DMS153 treated with DMSO at 0.1 percent for 48 hours (cell line): Measurements from ENCODE around the gene RAB14.
A peak's percentile ranks its signal among the peaks of the same experiment; 100 is the strongest.
"Not testable (repeated sequence)": the region's sequence is repeated elsewhere in the genome, so short reads cannot be mapped to it uniquely, and the experiment has no call there.

Experiments
- DNase-seq: peaks from one replicate; lab custom pipeline; 2025; ENCODE audit not compliant: unreplicated experiment; lab: John Stamatoyannopoulos, UW

The RAB14 gene

GRCh38 chr9:121168052-121168451, 33.6 kb downstream of the RAB14 start:
- no peak for DNase-seq

GRCh38 chr9:121160025-121160424, 41.6 kb downstream of the RAB14 start:
- no peak for DNase-seq

- no peak for DNase-seq
These were observed 43.7 kb downstream of the RAB14 start for GRCh38 chr9:121157939-121158338.

DNA sequence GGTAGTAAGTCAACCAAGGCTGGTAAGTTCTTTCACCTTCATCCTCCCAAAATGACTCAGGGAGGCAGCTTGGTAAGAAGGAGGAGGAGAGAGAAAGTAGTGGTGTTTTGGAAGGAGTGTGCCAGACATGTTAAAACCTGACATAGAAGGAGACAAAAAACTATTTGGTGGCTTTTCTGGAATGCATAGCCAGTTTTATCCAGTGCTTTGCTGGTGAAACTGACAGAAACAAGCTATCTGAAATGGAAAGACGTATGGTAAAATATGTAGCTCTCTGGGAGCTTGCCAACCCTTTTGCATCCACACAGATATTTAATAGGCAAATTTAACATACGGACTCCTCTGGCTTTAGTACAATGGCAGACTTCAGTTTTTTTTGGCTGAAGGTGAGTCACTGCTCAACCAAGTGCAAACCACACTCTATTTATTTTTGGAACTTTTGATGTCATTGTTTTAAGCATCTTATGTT, 45.4 kb downstream of the RAB14 start:
- DNase-seq, result no peak

DNA sequence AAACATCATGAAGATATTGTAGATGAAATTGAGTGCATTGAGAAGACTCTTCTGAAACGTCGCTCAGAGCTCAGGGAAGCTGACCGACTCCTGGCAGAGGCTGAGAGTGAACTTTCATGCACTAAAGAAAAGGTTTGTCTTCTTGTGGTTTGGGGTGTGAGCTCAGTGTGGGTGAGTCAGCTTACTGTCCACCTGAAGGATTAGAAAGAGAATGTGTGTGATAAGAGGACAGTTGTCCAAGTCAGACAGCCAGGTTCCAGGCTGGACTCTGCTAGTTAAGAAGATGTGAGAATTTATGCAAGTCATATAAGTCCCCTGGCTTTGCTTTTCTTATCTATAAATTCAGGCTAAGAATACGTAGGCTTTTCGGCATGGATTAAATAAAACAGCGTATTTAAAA, 46.9 kb downstream of the RAB14 start:
- DNase-seq, result no peak

DNA sequence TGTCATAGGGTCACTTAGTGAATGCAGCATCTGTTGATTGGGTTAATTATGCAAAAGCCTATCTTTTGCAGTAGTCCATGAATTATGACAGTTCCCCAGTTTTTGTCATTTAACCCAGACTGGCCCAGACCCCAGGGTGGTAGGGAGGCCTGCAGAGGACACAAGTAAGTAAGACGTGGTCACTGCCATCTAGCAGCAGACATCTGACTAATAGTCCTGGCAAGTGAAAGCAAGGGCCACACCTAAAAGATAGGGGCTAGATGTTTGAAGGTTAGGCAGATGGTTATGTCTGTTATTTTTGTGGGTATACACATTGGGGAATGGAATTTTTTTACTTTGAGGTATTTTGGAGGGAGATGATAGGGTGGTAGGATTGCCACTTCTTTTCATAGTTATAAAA, 48.0 kb downstream of the RAB14 start:
- DNase-seq, result no peak

- DNase-seq, result no peak
These were observed 51.5 kb downstream of the RAB14 start for GRCh38 chr9:121150188-121150587.

DNA sequence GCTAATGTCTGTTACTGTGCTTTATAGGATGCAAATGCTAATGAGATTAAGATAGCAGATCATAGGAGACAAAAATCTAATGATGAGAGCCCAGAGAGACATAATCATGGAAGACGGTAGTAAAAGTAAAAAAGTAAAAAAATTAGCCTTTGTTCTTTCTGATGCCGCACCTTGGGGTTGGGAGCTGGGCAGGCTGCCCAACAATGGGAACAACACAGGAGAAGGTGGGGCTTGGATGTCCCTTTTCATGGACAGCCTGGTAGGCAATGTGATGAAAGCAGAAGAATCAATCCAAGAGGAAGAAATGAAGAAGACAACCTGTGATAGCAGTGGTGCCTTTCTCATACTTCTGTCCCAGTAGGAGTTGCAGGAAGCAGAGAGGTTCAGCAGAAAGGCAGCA, 57.2 kb downstream of the RAB14 start:
- DNase-seq, result no peak

GRCh38 chr9:121143771-121144170, 57.9 kb downstream of the RAB14 start:
- no peak for DNase-seq

DNA sequence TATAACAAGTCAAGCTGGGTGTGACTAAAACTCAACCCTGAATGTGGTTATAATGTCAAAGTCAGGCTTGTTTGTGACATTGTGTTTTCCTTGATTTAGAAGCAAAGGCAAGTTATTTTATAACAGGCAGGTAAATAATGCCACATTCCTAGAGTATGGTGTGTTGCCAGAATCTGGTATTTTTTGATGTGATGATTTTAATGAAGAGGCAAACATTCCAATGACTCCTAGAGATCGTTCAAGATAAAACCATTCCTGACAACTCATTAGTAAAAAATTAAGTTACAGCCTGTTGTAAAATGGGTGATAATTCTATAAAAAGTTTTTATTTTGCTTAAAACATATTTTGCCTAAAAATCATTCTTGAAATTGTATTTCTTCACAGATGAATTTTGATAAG, 60.0 kb downstream of the RAB14 start:
- DNase-seq, result no peak

GRCh38 chr9:121141306-121141705, 60.4 kb downstream of the RAB14 start:
- no peak for DNase-seq

DNA sequence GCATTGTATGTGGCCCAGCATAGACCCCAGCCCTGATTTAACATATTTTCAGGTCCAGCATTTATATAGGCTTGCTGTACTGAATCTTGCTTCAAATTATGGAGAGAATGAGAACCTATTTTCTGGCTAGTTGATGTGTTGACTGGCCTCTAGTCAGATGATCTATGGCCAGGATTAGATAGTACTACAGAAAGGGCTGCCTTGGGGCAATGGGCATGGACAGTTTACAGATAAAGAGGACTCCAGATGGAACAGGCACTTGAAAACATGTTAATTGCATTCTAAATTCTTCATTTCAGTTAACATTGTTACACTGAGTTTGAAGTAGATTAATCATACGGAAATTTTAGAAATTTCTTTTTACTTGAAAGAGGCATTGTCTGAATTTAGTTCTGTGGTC, 61.5 kb downstream of the RAB14 start:
- no peak for DNase-seq

- DNase-seq, result no peak
These were observed 62.7 kb downstream of the RAB14 start for GRCh38 chr9:121138973-121139372.

DNA sequence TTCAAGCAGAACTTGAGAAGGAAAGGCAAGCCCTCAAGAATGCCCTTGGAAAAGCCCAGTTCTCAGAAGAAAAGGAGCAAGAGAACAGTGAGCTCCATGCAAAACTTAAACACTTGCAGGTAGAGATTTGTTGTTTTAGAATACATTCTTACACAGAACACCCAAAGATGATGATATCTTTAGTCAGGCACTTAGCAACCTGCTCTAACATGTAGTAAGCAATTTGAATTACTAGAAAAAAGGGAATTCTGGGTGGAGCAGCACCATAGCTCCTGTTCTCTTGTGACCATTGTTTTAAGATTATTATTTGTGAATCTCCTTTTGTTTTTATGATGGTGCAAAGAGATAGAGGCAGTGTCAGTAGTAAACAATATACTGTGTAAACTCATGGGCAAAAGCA, 63.1 kb downstream of the RAB14 start:
- no peak for DNase-seq

GRCh38 chr9:121135642-121136041, 66.0 kb downstream of the RAB14 start:
- DNase-seq, result no peak

GRCh38 chr9:121133104-121133816, 68.4 kb downstream of the RAB14 start:
- peak; percentile 49 for DNase-seq

- not testable (repeated sequence) for DNase-seq
These were observed 72.3 kb downstream of the RAB14 start for GRCh38 chr9:121129384-121129783.
